Activated T-helper 17 cell treated with anti-CD3 and anti-CD28 coated beads, Interleukin-2, amount 50 U/mL, for 72 hours (primary cell): Measurements from ENCODE around the gene MFN1. TPM values are rescaled to one million over a fixed set of nuclear protein-coding genes. Genes with fewer than 3 reads are reported as not detected.

ENCODE experiments used
- ATAC-seq: fragments of 150-1000 bp; cut with Tn5 transposase; replicated peaks from 2 replicates; pipeline ENCODE4 v1.10.0; 2021; ENCODE audit warnings: mild to moderate bottlenecking, moderate library complexity
- H3K27ac Mint-ChIP-seq: one replicate; pipeline ENCODE4 v1.8.0; 2022; ENCODE audit warnings: mixed read lengths
- H3K27me3 Mint-ChIP-seq: one replicate; pipeline ENCODE4 v1.8.0; 2022; ENCODE audit warnings: mixed read lengths
- H3K36me3 Mint-ChIP-seq: one replicate; pipeline ENCODE4 v1.8.0; 2022; ENCODE audit warnings: low read depth, mild to moderate bottlenecking, mixed read lengths
- H3K4me1 Mint-ChIP-seq: one replicate; pipeline ENCODE4 v1.8.0; 2022; ENCODE audit warnings: mixed read lengths
- H3K4me3 Mint-ChIP-seq: one replicate; pipeline ENCODE4 v1.8.0; 2022; ENCODE audit warnings: mild to moderate bottlenecking, mixed read lengths
- H3K9me3 Mint-ChIP-seq: one replicate; pipeline ENCODE4 v1.8.0; 2022; ENCODE audit warnings: mixed read lengths
- total RNA-seq, 2 donors: library from RNA; stranded (reverse); gene quantifications; one replicate each; pipeline ENCODE4 v1.2.3, GENCODE V29; 2022

MFN1 gene
- total RNA-seq, 2 donors from 2014 or later, result 29.8 to 33.5 TPM

DNA sequence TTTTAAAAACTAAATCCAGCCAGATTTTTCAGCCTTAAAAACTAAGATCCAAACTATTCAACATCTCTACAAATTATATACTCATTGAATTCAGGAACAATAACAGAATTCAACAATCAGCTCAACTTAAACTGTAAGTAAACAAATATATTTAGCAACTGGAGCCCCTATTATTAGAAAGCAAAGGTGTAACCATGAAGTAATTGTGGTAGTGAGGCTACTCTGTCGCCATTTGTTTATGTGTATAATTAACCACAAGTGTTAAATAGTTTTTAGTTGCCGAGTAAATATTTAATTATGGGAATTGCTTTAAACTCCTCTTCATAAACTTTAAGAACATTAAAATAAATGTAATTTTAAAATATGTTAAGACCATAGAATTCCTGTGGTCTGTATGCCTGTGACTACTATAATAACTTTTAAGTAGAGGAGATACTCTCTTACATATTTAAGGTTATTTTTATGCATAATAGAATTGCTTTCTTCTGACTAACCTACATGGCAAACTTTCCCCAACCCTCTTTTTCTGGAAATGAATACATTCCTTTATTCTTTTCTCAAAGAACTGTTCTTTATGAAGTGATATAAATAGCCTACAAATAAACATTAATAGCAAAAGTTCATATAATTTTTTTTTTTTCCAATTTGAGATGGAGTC, 51.2 kb downstream of the MFN1 start:
- no peak overlapping the region for H3K27ac Mint-ChIP-seq
- no peaks in the 10 kb centered on the region for H3K4me1 Mint-ChIP-seq
- peaks cover 59% of the 10 kb centered on the region for H3K36me3 Mint-ChIP-seq
- ATAC-seq, result no peak
- no peak overlapping the region for H3K4me3 Mint-ChIP-seq
- H3K9me3 Mint-ChIP-seq, result no peaks in the 10 kb centered on the region
- H3K27me3 Mint-ChIP-seq, result no peaks in the 10 kb centered on the region

DNA sequence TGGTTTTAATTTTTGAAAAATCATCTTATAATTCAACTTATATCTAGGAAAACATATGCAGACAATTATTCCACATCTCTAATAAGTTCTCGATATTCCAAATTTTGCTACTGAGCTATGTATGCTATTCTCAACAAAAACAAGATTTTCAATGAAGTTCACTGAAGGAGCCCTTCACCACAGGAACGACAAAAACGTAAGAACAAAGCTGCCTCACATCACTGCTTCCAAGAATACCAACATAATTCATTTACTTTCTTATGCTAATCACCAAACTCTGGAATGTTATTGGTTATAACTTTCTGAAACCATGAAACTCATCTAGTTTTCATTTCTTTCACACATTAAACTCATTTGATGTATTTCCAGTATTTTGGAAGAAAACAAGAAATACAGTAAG, 54.1 kb downstream of the MFN1 start:
- Mint-ChIP-seq H3K27ac (no peak overlapping the region), H3K4me1 (no peaks in the 10 kb centered on the region), H3K4me3 (no peak overlapping the region), H3K27me3 (no peaks in the 10 kb centered on the region), H3K9me3 (no peaks in the 10 kb centered on the region), H3K36me3 (peaks cover 35% of the 10 kb centered on the region)
- no peak for ATAC-seq

DNA sequence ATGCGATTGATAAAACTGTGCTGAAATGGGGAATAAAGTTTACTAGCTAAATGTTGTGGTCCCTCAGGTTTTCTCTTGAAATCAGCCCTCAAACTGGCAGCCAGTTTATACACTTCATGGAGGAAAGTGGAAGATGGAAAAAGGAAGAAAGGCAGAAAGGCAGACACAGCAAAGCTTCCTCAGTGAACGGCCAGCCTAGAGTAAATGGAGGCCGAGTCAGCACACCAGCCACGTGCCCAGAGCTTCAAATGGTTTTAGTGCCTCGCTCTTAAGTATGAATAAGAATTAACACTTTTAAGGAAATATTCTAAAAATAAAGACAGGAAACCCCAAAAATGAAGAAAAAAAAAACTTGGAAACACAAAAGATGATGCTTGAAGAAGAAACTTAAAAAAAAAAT, 55.5 kb downstream of the MFN1 start:
- no peak for ATAC-seq
- no peak overlapping the region for H3K4me3 Mint-ChIP-seq
- H3K27ac Mint-ChIP-seq, result no peak overlapping the region
- H3K4me1 Mint-ChIP-seq, result no peaks in the 10 kb centered on the region
- H3K27me3 Mint-ChIP-seq, result no peaks in the 10 kb centered on the region
- H3K36me3 Mint-ChIP-seq, result peaks cover 24% of the 10 kb centered on the region
- H3K9me3 Mint-ChIP-seq, result no peaks in the 10 kb centered on the region

DNA sequence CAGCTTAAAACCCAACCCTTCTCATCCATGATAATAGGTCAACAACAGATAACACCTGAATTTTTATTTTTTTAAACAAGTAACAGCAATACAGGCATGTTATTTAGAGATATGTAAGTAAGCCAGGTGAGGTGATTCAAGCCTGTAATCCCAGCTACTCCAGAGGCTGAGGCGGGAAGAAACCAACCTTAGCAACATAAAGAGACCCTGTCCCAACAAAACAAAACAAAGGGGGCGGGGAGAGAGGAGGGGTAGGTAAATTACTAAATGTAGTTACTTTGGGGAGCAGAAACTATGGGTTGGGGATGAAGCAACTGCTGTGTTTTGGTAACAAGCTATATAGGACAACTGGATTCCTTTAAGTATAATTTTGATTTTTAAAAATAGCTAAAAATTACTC, 56.8 kb downstream of the MFN1 start:
- H3K27me3 Mint-ChIP-seq, result no peaks in the 10 kb centered on the region
- peaks cover 24% of the 10 kb centered on the region for H3K36me3 Mint-ChIP-seq
- H3K9me3 Mint-ChIP-seq, result no peaks in the 10 kb centered on the region
- H3K4me3 Mint-ChIP-seq, result no peak overlapping the region
- no peaks in the 10 kb centered on the region for H3K4me1 Mint-ChIP-seq
- no peak overlapping the region for H3K27ac Mint-ChIP-seq
- ATAC-seq, result no peak

DNA sequence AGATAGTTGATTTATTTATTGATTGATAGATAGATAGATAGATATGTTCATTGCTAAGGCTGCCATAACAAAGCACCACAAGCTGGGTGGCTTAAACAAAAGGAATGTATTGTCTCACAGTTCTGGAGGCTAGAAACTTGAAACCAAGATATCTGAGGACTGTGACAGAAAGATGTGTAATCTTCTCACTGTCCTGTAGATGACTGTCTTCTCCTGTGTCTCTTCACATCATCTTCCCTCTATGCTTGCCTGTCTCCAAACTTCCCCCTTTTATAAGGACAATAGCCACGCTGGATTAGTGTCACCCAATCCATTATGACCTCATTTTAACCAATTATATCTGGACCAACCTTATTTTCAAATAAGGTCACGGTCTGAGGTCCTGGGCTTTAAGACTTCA, 62.8 kb downstream of the MFN1 start:
- ATAC-seq, result no peak
- no peak overlapping the region for H3K4me3 Mint-ChIP-seq
- H3K36me3 Mint-ChIP-seq, result no peaks in the 10 kb centered on the region
- no peaks in the 10 kb centered on the region for H3K27me3 Mint-ChIP-seq
- no peaks in the 10 kb centered on the region for H3K4me1 Mint-ChIP-seq
- no peak overlapping the region for H3K27ac Mint-ChIP-seq
- H3K9me3 Mint-ChIP-seq, result no peaks in the 10 kb centered on the region

DNA sequence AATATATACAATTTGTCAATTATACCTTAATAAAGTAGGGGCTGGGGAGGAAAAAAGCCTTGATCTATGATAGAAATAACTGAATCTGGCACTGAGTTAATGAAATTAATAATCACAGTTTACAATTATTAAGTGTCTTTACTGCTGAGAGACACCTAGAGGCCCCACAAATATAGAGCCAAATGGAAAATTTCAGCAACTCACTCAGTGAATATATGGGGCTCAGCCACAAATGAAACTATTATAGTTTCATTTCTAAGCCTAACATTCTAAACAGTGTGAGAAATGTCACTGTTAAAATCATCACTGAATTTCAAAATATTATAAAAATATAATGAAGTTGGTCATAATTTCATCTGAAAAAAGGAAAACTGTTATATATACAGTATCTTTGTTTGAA, 63.5 kb downstream of the MFN1 start:
- H3K4me1 Mint-ChIP-seq, result no peaks in the 10 kb centered on the region
- H3K36me3 Mint-ChIP-seq, result no peaks in the 10 kb centered on the region
- H3K9me3 Mint-ChIP-seq, result no peaks in the 10 kb centered on the region
- no peak overlapping the region for H3K4me3 Mint-ChIP-seq
- no peak for ATAC-seq
- H3K27me3 Mint-ChIP-seq, result no peaks in the 10 kb centered on the region
- no peak overlapping the region for H3K27ac Mint-ChIP-seq

DNA sequence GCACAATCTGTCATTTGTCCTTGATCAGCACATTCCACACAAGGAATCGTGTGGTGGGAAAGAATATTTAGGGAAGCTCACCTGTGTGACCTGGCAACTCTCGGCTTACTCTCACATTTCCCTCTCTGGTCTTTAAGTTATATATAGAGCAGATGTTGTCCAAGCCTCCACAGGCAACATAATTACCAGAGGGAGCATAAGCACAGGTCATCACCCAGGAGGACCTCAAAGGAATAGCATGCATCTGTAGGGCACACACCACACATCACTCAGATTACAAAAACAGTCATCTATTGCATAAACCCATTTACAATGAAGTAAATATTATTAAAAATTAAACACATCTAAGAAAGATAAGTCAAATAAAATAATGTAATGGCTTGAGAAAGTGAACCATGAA, 67.3 kb downstream of the MFN1 start:
- Mint-ChIP-seq H3K27me3 (no peaks in the 10 kb centered on the region), H3K9me3 (no peaks in the 10 kb centered on the region)

DNA sequence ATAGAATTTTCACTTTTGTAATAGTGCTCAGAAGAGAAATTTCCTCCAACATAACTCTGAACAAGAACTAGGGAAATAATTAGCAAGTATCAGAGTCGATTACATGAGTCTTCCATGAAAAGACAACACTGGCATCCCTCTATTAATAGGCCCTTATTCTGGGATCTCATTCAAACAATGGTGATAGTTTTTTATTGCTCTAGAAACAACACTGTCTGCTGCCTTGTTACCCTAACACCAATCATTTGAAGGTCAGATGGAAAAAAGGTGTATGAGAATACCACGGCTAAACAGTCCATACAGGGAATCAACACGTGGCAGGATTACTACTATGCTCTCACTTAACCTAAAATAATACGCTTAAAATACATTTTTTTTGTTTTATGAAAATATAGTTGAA, 67.9 kb downstream of the MFN1 start:
- no peaks in the 10 kb centered on the region for H3K9me3 Mint-ChIP-seq
- no peaks in the 10 kb centered on the region for H3K27me3 Mint-ChIP-seq
- H3K4me1 Mint-ChIP-seq, result no peaks in the 10 kb centered on the region
- no peak overlapping the region for H3K4me3 Mint-ChIP-seq
- H3K36me3 Mint-ChIP-seq, result no peaks in the 10 kb centered on the region
- ATAC-seq, result no peak
- no peak overlapping the region for H3K27ac Mint-ChIP-seq

More for the DNA sequence above, 67.3 kb downstream of the MFN1 start:
- Mint-ChIP-seq H3K36me3 (no peaks in the 10 kb centered on the region), H3K4me3 (no peak overlapping the region), H3K27ac (no peak overlapping the region), H3K4me1 (no peaks in the 10 kb centered on the region)
- no peak for ATAC-seq

DNA sequence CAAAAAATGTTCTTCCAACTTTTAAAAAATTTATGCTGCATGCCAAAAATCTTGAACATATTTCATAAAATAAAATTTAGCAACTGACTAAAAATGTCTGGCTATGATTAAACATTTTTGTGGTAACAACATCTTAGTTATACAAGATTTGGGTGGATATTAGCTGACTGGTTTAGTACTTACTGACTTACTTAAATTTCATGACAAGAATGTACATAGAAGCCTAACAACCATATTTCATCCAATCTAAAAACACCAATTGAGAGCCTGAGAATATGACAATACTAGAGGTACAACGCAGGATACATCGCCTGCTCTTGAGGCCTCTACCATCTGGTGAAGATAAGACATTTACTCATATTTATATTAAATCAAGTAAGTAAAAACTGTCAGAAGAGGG, 69.2 kb downstream of the MFN1 start:
- Mint-ChIP-seq H3K4me3 (no peak overlapping the region), H3K4me1 (no peaks in the 10 kb centered on the region), H3K9me3 (no peaks in the 10 kb centered on the region), H3K27ac (no peak overlapping the region), H3K36me3 (no peaks in the 10 kb centered on the region), H3K27me3 (no peaks in the 10 kb centered on the region)
- no peak for ATAC-seq

DNA sequence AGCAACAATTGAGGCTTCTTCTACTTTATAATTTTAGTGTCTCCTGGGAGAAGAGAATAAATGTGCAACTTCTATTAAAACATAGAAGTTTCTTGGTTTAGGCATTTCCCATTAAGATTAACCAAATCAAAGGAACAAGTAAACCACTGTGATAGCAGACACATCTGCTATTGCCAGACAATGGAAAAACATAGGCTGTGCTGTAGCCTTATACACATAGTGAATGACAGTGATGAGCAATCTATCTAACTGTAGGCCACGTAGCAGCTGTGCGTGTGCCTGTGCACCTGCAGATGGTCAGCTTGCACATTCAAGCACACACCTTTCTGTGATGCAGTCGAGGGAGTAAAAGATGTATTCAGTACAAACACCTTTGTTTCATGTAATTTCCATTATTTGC, 71.1 kb downstream of the MFN1 start:
- no peak for ATAC-seq
- Mint-ChIP-seq H3K36me3 (no peaks in the 10 kb centered on the region), H3K27me3 (no peaks in the 10 kb centered on the region), H3K4me3 (no peak overlapping the region), H3K4me1 (no peaks in the 10 kb centered on the region), H3K27ac (no peak overlapping the region), H3K9me3 (no peaks in the 10 kb centered on the region)

DNA sequence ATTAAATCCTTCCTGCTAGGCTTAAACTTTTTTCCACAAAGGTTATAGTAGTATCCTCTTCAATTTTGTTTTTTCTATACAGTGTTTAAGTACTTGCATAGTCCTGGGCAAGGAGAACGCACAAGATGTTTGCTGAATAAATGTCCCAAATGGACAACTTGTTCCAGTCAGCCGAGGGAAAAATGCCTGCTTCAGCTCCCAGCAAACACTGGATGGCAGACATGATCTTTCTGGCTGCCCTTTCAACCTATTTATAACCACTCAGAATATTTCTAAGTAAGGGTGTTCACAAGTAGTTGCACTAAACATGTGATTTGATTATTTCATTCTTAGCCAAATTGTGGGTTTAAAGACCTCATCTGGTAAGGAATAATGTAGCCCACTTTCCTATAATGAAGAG, 74.0 kb downstream of the MFN1 start:
- no peak for ATAC-seq
- Mint-ChIP-seq H3K4me3 (no peak overlapping the region), H3K27me3 (no peaks in the 10 kb centered on the region), H3K4me1 (no peaks in the 10 kb centered on the region), H3K9me3 (no peaks in the 10 kb centered on the region), H3K27ac (no peak overlapping the region), H3K36me3 (no peaks in the 10 kb centered on the region)

DNA sequence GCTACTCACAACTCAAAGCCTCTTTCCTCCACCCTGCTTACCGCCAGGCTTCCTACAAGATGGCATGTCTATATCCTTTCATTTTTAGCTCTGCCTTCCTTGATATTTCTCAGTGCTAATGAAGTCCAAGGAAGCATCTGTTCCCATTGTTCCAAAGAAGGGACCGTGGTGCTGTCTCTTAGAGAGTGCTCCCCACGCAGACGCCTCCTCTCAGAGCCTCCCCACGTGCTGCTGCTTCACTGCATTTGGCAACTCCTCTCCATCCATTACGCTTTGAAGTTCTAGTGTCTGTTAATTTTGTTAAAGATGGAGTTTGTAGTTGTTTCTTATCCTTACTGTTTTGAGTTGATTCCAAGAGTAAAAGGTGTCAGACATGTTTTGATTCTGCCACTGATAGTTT, 77.6 kb downstream of the MFN1 start:
- no peaks in the 10 kb centered on the region for H3K9me3 Mint-ChIP-seq
- no peak for ATAC-seq
- no peak overlapping the region for H3K4me3 Mint-ChIP-seq
- H3K27me3 Mint-ChIP-seq, result peaks cover 6% of the 10 kb centered on the region
- H3K4me1 Mint-ChIP-seq, result no peaks in the 10 kb centered on the region
- H3K27ac Mint-ChIP-seq, result no peak overlapping the region
- no peaks in the 10 kb centered on the region for H3K36me3 Mint-ChIP-seq

DNA sequence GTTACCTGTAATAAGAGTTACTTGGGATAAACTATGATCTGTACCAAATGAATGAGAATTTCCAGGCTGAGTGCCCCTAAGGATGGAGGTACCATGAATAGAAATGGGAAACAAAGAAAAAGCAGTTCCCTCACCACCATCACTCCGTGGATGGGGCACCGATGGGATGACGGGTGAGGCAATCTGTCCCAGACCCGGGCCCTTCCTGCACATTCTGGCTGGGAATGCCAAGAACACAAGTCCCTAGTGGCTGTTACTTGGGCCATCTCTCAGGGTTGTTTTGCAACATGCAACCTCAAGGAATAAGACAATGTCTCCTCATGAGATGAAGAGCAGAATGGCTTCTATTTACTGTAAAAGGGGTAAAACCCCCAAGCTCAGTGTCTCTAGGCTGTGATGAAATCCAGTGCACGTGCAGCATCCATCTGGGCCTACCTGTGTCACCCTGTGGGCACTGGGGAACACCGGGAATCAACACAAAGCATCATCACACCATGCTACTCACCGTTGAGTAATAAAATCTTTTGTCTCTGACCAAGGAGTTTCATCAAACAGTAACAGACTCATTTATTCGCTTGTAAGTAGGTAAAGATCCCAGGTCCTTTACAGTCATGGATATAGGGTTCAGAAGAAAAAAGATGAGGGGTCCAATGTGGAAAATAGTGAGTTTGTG, 81.5 kb downstream of the MFN1 start:
- H3K27me3 Mint-ChIP-seq, result peaks cover 8% of the 10 kb centered on the region

DNA sequence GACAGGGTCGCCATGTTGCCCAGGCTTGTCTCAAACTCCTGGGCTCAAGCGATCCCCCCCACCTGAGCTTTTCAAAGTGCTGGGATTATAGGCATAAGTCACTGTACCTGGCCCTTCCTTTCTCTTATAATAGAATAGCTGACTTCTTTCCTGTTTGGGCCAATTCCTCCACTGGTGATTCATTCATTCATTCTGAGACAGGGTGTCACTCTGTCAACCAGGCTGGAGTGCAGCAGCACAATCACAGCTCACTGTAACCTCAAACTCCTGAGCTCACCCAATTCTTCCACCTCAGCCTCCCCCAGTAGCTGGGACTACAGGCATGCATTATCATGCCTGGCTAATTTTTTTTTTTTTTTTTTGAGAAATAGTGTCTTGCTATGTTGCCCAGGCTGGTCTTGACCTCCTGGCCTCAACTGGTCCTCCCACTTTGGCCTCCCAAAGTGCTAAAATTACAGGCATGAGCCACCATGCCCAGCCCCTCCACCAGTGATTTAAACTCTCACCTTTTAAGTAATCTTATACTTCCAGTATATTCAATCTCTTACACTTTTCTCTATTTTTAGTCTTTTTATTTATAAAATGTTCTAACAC, 82.9 kb downstream of the MFN1 start:
- ATAC-seq, result no peak
- Mint-ChIP-seq H3K4me1 (no peaks in the 10 kb centered on the region), H3K36me3 (no peaks in the 10 kb centered on the region), H3K4me3 (no peak overlapping the region), H3K27ac (no peak overlapping the region), H3K9me3 (no peaks in the 10 kb centered on the region), H3K27me3 (peaks cover 8% of the 10 kb centered on the region)

More for the DNA sequence above, 81.5 kb downstream of the MFN1 start:
- H3K4me3 Mint-ChIP-seq, result no peak overlapping the region
- H3K9me3 Mint-ChIP-seq, result no peaks in the 10 kb centered on the region
- no peaks in the 10 kb centered on the region for H3K36me3 Mint-ChIP-seq
- ATAC-seq, result no peak
- no peak overlapping the region for H3K27ac Mint-ChIP-seq
- no peaks in the 10 kb centered on the region for H3K4me1 Mint-ChIP-seq

DNA sequence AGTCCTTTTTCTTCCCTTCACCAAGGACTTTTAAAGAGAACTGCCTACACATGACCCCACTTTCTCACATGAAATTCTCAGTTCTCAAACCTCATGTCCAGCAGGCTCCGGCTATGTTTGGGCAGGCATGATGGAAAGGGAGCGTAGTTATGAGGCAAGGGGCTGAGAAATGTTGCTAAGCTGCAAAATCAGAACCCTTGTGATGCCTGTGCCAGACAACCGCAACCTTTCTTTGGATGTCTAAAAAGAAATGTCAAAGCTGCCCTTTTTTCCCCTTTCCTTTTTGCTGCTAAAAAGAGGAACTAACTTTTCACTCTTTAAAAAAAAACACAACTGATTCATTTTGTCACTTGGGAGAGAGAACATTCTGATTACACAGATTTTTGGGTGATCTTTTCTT, 84.5 kb downstream of the MFN1 start:
- Mint-ChIP-seq H3K27me3 (peaks cover 6% of the 10 kb centered on the region), H3K36me3 (no peaks in the 10 kb centered on the region), H3K4me1 (no peaks in the 10 kb centered on the region), H3K9me3 (no peaks in the 10 kb centered on the region), H3K4me3 (no peak overlapping the region), H3K27ac (no peak overlapping the region)
- ATAC-seq, result no peak
